AML-193 (cell line): ENCODE results near the gene FAF1.
"Not testable (repeated sequence)": the region's sequence is repeated elsewhere in the genome, so short reads cannot be mapped to it uniquely, and the experiment has no call there.

ENCODE experiments used
- DNase-seq, 2 experiments: peaks; one replicate each; lab custom pipeline; 2025; lab: John Stamatoyannopoulos, UW

FAF1 gene

GRCh38 chr1:50846224-50846839 is 113.7 kb downstream of the FAF1 start:
- DNase-seq, result no peak

DNA sequence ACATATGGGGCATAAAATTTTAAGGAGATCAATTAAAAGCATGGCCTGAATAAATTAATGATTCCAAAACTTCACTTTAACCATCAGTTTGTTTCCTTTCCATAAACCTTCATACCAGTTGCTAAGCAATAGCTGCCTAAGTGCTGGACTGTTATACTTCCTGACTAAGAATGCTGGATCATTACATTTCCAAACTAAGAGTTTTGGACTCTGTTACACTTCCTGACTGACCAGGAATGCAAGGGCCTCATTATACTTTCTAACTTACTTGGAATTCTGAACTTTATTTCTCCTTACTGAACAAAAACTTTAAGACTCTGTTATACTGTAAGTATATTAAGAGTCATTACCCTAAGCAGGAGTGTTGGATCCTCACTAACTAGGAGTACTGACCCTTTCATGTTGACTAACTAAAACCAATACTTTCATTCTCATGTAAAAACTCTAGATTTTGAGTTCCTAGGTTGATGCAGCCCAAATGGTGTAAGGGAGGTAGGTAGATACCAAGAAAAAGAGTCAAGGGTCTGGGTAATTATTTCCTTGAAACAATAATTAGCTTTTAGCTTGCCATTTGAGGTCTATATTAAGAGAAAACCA is 118.2 kb downstream of the FAF1 start:
- no peak for DNase-seq

DNA sequence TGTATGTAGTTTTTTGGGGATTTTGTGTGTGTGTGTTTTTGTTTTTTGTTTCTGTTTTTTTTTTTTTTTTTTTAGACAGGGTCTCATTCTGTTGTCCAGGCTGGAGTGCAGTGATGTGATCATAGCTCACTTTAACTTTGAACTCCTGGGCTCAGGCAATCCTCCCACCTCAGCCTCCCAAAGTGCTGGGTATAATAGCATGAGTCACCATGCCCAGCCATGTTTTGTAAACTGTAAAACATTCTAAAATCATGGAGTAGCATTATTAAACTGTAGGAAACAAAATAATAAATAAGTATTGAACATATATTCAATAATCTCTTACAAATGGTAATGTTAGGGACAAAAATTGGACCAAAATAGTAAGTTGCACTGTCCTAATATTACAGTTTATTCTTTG is 124.0 kb downstream of the FAF1 start:
- DNase-seq, result no peak

- no peak for DNase-seq
Measured at GRCh38 chr1:50833216-50833615, 126.9 kb downstream of the FAF1 start.

GRCh38 chr1:50832167-50832566 is 127.9 kb downstream of the FAF1 start:
- DNase-seq, result no peak

GRCh38 chr1:50831300-50832061 is 128.6 kb downstream of the FAF1 start:
- DNase-seq, result no peak

GRCh38 chr1:50830621-50831020 is 129.4 kb downstream of the FAF1 start:
- no peak for DNase-seq

DNA sequence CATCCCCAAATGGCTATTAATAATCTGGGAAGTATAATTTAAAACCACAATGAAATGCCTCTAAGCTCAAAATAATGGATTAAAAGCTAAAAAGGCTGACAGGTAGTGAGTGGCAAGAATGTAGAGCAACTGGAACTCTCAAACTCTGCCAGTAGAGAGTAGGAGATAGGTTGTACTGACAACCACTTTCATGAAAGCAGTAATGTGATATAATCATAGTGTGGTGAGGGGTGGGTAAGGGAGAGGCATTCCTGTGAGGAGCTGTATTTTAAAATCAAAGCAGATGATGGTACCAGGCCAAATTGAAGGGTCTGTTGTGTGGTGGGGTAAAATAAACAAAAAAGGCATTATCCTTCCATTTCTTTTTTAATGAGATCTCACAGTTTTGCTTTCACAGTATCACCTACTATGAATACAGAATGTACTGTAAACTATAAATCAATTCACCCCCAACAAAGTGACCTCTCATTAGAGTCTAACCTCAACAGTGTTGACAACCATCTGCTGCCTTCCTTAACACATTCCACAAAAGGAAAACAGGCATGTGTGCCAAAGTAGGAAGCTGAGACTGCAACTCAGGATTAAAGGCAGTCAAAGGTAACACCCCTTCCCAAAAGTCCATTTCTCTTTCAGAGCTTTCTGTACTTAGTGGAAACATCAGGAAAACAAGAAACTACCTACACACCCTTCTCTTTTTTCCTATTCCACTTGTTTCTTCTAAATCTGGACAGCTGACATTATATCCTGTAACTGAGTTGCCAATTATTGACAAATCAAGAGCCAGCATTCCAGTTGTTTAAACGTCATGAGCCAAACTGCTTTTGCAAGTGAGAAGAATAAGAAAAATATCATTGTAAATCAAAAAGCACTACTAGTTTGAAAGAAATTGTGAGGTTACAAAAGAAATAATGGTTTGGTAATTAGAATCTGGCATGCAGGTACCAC is 130.8 kb downstream of the FAF1 start:
- DNase-seq, result no peak

DNA sequence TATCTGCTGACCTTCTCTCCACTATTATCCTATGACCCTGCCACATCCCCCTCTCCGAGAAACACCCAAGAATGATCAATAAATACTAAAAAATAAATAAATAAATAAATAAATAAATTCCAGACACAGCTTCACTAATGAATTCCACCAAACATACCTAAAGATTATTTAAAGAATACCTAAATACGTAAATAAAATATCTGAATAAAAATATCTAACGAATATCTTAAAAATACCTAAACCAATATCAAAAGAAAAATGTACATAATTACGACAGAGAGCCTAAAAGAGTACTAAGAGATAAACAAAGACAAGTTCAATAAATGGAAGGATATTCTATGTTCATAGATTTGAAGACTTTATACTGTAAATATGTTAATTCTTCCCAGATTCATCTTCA is 132.5 kb downstream of the FAF1 start:
- DNase-seq, result no peak

GRCh38 chr1:50826792-50827191 is 133.3 kb downstream of the FAF1 start:
- not testable (repeated sequence) for DNase-seq

DNA sequence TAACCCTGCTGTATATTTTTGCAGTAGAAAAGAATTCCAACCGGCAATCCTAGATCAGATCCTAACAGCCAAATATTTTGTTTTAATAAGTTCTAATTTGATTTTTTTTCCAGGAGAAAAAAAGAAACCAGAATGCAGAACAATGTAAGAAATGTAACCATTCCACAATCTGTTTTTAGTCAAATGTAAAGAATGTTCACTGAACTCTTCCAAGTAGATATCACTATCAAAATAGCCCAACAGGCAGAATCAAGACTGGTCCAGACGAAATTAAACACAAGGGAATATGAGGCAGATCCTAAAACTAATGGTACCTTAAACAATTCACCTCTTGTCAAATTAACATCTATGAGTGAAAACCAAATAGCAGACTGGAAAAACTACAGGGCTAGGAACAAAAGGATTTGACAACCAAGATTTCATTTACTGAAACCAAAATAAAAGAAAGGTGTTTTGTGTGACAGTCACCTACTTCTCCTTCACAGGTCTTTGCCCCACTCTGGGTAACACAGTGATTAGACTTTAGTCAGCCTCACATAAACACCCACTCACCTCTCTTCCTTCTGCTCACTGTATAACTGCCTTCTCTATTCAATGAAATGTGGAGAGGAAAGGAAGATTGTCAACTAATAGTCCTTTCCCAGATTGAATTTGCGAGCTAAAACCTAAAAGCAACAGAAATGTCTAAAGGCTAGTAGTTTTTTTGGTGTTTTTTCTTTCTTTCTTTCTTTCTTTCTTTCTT is 137.9 kb downstream of the FAF1 start:
- DNase-seq, result no peak

DNA sequence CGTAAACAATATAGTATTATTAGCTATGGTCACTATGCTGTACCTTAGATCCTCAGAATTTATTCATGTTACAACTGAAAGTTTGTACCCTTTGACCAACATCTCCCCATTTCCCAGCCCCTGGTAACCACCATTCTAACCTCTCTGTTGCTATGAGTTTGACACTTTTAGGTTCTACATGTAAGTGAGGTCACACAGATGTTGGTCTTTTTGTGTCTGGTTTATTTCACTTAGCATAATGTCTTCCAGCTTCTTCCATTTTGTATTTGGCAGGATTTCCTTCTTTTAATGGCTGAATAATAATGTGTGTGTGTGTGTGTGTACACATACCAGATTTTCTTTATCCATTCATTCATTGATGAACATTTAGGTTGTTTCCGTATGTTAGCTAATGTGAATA is 139.5 kb downstream of the FAF1 start:
- no peak for DNase-seq

DNA sequence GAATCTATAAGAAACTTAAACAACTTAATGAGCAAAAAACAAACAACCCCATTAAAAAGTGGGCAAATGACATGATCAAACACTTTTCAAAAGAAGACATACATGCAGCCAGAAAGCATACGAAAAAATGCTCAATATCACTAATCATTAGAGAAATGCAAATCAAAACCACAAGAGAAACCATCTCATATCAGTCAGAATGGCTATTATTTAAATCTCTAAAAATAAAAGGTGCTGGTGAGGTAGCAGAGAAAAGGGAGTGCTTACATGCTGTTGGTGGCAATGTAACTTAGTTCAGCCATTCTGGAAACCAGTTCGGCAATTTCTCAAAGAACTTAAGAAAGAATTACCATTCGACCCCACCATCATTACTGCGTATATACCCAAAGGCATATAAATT is 147.7 kb downstream of the FAF1 start:
- DNase-seq, result no peak

DNA sequence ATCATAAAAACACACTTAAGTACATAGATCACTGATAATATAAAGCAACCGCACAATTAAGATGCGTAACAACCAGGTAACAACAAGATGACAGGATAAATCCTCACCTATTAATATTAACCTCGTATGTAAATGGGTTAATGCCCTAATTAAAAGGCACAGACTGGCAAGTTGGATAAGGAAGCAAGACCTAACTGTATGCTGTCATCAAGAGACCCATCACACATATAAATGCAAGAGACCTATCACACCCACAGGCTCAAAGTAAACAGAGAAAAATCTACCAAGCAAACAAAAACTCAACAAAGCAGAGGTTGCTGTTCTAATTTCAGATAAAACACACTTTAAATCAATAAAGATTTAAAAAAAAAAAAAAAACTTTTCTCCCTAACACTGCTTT is 151.8 kb downstream of the FAF1 start:
- no peak for DNase-seq

- no peak for DNase-seq
Measured at GRCh38 chr1:50796272-50796671, 163.8 kb downstream of the FAF1 start.

- no peak for DNase-seq
Measured at GRCh38 chr1:50793521-50793920, 166.5 kb downstream of the FAF1 start.

DNA sequence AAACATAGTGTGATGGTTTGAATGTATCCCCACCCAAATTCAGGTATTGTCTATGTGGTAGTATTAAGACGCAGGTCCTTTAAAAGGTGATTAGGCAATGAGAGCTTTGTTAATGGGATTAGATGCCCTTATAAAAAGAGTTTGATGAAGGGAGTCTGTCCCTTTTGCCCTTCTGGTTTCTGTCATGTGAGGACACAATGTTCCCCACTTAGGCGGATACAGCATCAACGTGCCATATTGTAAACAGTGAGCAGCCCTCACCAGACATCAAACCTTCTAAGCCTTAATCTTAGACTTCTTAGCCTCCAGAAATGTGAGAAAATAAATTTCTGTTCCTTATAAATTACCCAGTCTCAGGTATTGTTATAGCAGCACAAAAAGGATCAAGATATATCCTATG is 172.8 kb downstream of the FAF1 start:
- DNase-seq, result no peak

DNA sequence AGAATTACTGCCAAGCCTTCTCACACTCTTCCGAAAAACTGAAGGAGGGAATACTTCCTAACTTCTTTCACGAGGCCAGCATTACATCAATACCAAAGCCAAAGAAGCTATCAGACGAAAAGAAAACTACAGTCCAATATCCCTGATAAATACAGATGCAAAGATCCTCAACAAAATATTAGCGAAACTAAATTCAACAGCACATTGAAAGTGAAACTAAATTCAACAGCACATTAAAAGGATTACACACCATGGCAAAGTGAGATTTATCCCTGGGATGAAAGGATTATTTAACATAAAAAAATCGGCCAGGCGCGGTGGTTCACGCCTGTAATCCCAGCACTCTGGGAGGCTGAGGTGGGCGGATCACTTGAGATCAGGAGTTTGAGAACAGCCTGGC is 176.8 kb downstream of the FAF1 start:
- DNase-seq, result no peak

DNA sequence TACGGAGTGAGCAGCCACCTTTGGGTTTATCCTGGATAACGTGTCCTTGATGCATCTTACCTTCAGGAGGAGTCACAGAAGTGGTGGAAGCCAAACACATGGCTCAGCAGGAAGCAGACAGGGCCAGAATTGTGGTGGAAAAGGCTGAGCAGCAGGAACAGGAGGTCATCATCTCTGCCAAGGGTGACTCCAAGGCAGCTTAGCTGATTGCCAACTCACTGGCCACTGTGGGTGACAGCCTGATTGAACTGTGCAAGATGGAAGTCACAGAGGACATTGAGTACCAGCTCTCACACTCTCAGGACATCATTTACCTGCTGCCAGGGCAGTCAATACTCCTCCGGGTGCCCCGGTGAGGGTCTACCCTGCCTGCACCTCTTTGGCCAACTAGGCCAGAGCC is 179.3 kb downstream of the FAF1 start:
- DNase-seq, result no peak

GRCh38 chr1:50779801-50780200 is 180.3 kb downstream of the FAF1 start:
- peak; percentile 8 to 15 for DNase-seq

GRCh38 chr1:50775740-50776139 is 184.3 kb downstream of the FAF1 start:
- DNase-seq, result no peak
